Brain microvascular endothelial cell (primary cell): ENCODE data around the gene CCDC39.

ENCODE experiments used
- DNase-seq: peaks from one replicate; pipeline ENCODE4 v3.0.0-alpha.2; 2020
- H3K27ac ChIP-seq: fragments of 250-450 bp; sonication (Bioruptor Pico); 2 replicates; pipeline ENCODE4 v1.5.1; 2020; ENCODE audit warnings: mild to moderate bottlenecking, moderate library complexity
- H3K27me3 ChIP-seq: fragments of 250-450 bp; sonication (Bioruptor Pico); replicated peaks from 2 replicates; pipeline ENCODE4 v1.5.1; 2020; ENCODE audit warnings: mild to moderate bottlenecking
- H3K36me3 ChIP-seq: fragments of 250-450 bp; sonication (Bioruptor Pico); replicated peaks from 2 replicates; pipeline ENCODE4 v1.5.1; 2020; ENCODE audit warnings: mild to moderate bottlenecking
- H3K4me3 ChIP-seq: 2 replicates; pipeline ENCODE4 v1.5.1; 2011; ENCODE audit warnings: low read depth, mild to moderate bottlenecking, control low read depth, low read length, moderate library complexity
- CTCF ChIP-seq: IDR thresholded peaks from 2 replicates; pipeline ENCODE4 v1.5.1; 2011; ENCODE audit warnings: low read depth, mild to moderate bottlenecking, moderate library complexity, low read length, control low read depth, inconsistent platforms; ENCODE audit errors: missing control alignments
- in situ Hi-C: cut with HindIII; loops from 2 replicates; pipeline ENCODE4 v1.10.0; 2017; ENCODE audit warnings: low sequenced_read_pairs, low pct_ligation_motif_present

Gene CCDC39

DNA sequence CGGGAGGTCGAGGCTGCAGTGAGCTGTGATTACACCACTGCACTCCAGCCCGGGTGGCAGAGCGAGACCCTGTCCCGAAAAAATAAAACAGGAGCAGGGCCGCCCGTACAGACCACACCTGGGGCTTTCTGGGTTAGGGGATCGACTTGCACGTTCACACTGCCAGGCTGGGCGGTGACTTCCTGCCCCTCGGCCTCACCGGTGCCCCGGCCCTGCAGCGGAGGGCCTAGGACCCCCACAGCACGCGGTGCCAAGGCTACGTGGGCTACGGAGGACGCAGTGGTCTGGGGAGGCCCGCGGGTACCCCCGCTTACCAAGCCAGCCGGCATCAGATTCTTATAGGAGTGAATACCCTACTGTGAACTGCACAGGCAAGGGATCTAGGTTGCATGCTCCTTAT lies 88.9 kb downstream of the CCDC39 start:
- TF ChIP-seq CTCF: no peak
- DNase-seq: no peak
- Histone ChIP-seq H3K27me3 (no peaks in the 10 kb centered on the region), H3K36me3 (no peaks in the 10 kb centered on the region), H3K4me3 (no peak overlapping the region), H3K27ac (no peak overlapping the region)
- in situ Hi-C loops: no loop called here

DNA sequence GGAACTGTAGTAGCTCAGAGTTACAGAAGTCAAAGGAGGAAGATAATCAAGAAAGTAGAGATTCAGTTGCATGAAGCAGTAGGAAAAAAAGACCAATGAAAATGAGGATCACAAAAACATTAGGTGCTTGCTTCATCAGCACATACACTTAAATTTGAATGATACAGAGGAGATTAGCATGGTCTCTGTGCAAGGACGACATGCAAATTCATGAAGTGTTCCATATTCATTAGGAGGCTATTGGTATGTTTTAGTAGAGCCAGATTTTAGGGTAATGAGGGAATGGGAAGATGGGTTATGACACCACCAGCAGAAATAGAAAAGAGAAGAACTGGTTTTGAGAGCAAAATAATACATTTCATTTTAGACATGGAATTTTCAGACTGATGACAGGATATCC lies 98.4 kb downstream of the CCDC39 start:
- Histone ChIP-seq H3K27ac (no peak overlapping the region), H3K4me3 (no peak overlapping the region), H3K36me3 (no peaks in the 10 kb centered on the region), H3K27me3 (no peaks in the 10 kb centered on the region)
- DNase-seq: no peak
- in situ Hi-C loops: no loop called here
- no peak for TF ChIP-seq CTCF

- TF ChIP-seq CTCF: no peak
- no peak overlapping the region for H3K27ac ChIP-seq
- no peak for DNase-seq
- H3K36me3 ChIP-seq: no peaks in the 10 kb centered on the region
- H3K27me3 ChIP-seq: no peaks in the 10 kb centered on the region
- no peak overlapping the region for H3K4me3 ChIP-seq
- in situ Hi-C loops: no loop called here
Measured at GRCh38 chr3:180575571-180575970, 103.7 kb downstream of the CCDC39 start.

GRCh38 chr3:180571831-180572598 lies 107.3 kb downstream of the CCDC39 start:
- Histone ChIP-seq H3K27me3 (no peaks in the 10 kb centered on the region), H3K36me3 (no peaks in the 10 kb centered on the region), H3K27ac (no peak overlapping the region), H3K4me3 (no peak overlapping the region)
- DNase-seq: no peak
- in situ Hi-C loops: no loop called here
- no peak for TF ChIP-seq CTCF

GRCh38 chr3:180570238-180570637 lies 109.1 kb downstream of the CCDC39 start:
- Histone ChIP-seq H3K4me3 (no peak overlapping the region), H3K27me3 (no peaks in the 10 kb centered on the region), H3K36me3 (no peaks in the 10 kb centered on the region), H3K27ac (no peak overlapping the region)
- no peak for TF ChIP-seq CTCF
- in situ Hi-C loops: no loop called here
- no peak for DNase-seq

DNA sequence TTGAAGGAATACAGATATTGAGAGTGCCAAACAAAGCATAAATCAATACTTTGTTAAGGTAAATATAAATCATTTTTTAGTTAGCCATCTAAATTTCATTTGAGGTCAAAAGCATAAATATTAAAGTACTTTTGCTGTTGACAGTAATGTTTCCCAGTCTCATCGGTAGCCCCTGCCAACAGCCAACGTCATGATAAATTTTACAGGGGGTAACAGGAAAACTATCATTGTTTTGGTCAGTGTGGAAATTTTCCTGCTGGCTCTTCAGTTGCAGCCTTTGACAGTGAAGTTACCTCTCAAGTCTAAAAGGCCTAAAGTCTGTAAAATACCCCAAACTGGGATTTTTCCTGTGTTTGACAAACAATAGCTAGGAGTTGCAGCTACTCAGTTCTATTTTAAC lies 114.6 kb downstream of the CCDC39 start:
- no peak overlapping the region for H3K27ac ChIP-seq
- DNase-seq: no peak
- H3K27me3 ChIP-seq: no peaks in the 10 kb centered on the region
- H3K4me3 ChIP-seq: no peak overlapping the region
- in situ Hi-C loops: no loop called here
- no peak for TF ChIP-seq CTCF
- no peaks in the 10 kb centered on the region for H3K36me3 ChIP-seq
